Measurements from ENCODE around the gene ADCY9. TPM values are rescaled to one million over a fixed set of nuclear protein-coding genes. Genes with fewer than 3 reads are reported as not detected.

Gene ADCY9
- total RNA-seq, 1 experiment from 2014 or later = 7.1 TPM

GRCh38 chr16:3971706-3972105 lies 144.5 kb downstream of the ADCY9 start:
- Mint-ChIP-seq H3K27me3 (ENCODE audit: unreplicated experiment) (no peaks in the 10 kb centered on the region), H3K36me3 (ENCODE audit: insufficient read depth, unreplicated experiment) (no peaks in the 10 kb centered on the region), H3K4me3 (ENCODE audit: low read depth, unreplicated experiment) (no peak overlapping the region), H3K27ac (ENCODE audit: unreplicated experiment) (no peak overlapping the region), H3K4me1 (ENCODE audit: low read depth, unreplicated experiment) (no peaks in the 10 kb centered on the region), H3K9me3 (ENCODE audit: low read depth, unreplicated experiment) (no peaks in the 10 kb centered on the region)
- BruUV-seq (replicated peaks) = no TSS peak
- DNase-seq = no peak
- TF ChIP-seq CTCF (IDR thresholded peaks at IDR 0.05; ENCODE audit: unreplicated experiment) = no peak
- intact Hi-C loops (cut with micrococcal nuclease; ENCODE audit: unreplicated experiment) = no loop called here
- CTCF ChIA-PET = interaction anchor here (0.5 kb wide), 1 partner anchor 258 kb away, joined by 3 read pairs; no protein-coding TSS in a partner anchor

- no peaks in the 10 kb centered on the region for H3K4me1 Mint-ChIP-seq (ENCODE audit: low read depth, unreplicated experiment)
- DNase-seq = no peak
- intact Hi-C loops (cut with micrococcal nuclease; ENCODE audit: unreplicated experiment) = no loop called here
- TF ChIP-seq CTCF (IDR thresholded peaks at IDR 0.05; ENCODE audit: unreplicated experiment) = no peak
- H3K4me3 Mint-ChIP-seq (ENCODE audit: low read depth, unreplicated experiment) = no peak overlapping the region
- BruUV-seq (replicated peaks) = no TSS peak
- no peak overlapping the region for H3K27ac Mint-ChIP-seq (ENCODE audit: unreplicated experiment)
- CTCF ChIA-PET = no interaction called here
- no peaks in the 10 kb centered on the region for H3K9me3 Mint-ChIP-seq (ENCODE audit: low read depth, unreplicated experiment)
- peaks cover 2% of the 10 kb centered on the region for H3K36me3 Mint-ChIP-seq (ENCODE audit: insufficient read depth, unreplicated experiment)
- H3K27me3 Mint-ChIP-seq (ENCODE audit: unreplicated experiment) = no peaks in the 10 kb centered on the region
Measured at GRCh38 chr16:3971261-3971660, 145.0 kb downstream of the ADCY9 start.

DNA sequence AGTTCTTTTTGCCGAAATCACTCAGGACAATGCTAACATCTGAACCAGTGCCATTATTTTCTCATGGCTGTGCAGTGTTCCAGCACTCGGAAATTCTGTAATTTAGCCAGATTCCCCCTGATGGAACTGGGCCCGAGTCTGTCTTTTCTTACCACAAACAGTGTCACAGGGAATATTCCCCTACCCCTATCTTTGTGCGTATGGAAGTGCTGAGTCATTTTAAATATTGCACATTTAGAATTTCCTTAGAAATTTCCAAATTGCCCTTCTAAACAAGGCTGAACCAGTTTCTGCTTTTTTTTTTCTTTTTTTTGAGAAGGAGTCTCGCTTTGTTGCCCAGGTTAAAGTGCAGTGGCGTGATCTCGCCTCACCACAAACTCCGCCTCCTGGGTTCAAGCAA lies 147.7 kb downstream of the ADCY9 start:
- H3K27me3 Mint-ChIP-seq (ENCODE audit: unreplicated experiment) = no peaks in the 10 kb centered on the region
- CTCF ChIA-PET = interaction anchor here (0.6 kb wide), 1 partner anchor 360 kb away, joined by 3 read pairs; no protein-coding TSS in a partner anchor
- H3K36me3 Mint-ChIP-seq (ENCODE audit: insufficient read depth, unreplicated experiment) = peaks cover 4% of the 10 kb centered on the region
- no peak overlapping the region for H3K4me3 Mint-ChIP-seq (ENCODE audit: low read depth, unreplicated experiment)
- H3K4me1 Mint-ChIP-seq (ENCODE audit: low read depth, unreplicated experiment) = no peaks in the 10 kb centered on the region
- intact Hi-C loops (cut with micrococcal nuclease; ENCODE audit: unreplicated experiment) = no loop called here
- H3K9me3 Mint-ChIP-seq (ENCODE audit: low read depth, unreplicated experiment) = no peaks in the 10 kb centered on the region
- no peak overlapping the region for H3K27ac Mint-ChIP-seq (ENCODE audit: unreplicated experiment)
- BruUV-seq (replicated peaks) = no TSS peak
- DNase-seq = no peak
- TF ChIP-seq CTCF (IDR thresholded peaks at IDR 0.05; ENCODE audit: unreplicated experiment) = no peak

DNA sequence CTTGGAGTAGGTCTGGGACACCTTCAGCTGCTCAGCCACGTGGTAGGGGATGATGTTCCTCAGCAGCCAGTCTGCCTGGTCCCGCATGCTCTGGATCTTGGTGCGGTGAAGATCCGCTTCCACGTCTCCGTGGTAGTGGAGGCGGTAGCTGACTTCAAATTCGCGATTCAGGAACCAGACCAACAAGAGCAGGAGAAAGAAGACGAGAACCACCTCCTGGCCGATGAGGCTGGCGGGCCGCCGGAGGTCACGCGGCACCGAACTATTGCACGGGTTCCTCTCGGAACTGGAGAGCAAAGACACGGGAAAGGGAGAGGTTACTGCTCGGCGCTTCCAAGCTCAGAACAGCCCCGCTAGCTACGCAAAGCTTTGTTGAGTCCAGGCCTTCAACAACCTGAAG lies 149.6 kb downstream of the ADCY9 start:
- CTCF ChIA-PET = interaction anchor here (0.6 kb wide), 1 partner anchor 230 kb away, joined by 8 read pairs; no protein-coding TSS in a partner anchor
- Mint-ChIP-seq H3K9me3 (ENCODE audit: low read depth, unreplicated experiment) (no peaks in the 10 kb centered on the region), H3K4me3 (ENCODE audit: low read depth, unreplicated experiment) (no peak overlapping the region), H3K36me3 (ENCODE audit: insufficient read depth, unreplicated experiment) (peaks cover 4% of the 10 kb centered on the region), H3K27ac (ENCODE audit: unreplicated experiment) (no peak overlapping the region), H3K4me1 (ENCODE audit: low read depth, unreplicated experiment) (no peaks in the 10 kb centered on the region), H3K27me3 (ENCODE audit: unreplicated experiment) (no peaks in the 10 kb centered on the region)
- BruUV-seq (replicated peaks) = no TSS peak
- no peak for DNase-seq
- intact Hi-C loops (cut with micrococcal nuclease; ENCODE audit: unreplicated experiment) = no loop called here
- no peak for TF ChIP-seq CTCF (IDR thresholded peaks at IDR 0.05; ENCODE audit: unreplicated experiment)
